Islet of Langerhans (tissue), 1 donor: ENCODE measurements around the gene C10orf90.

Experiments
- FAIRE-seq: peaks from one replicate; lab custom pipeline; 2011; peaks lifted over from hg19 to GRCh38; lab: Jason Lieb, UNC

C10orf90 gene

GRCh38 chr10:126670056-126670894, at the start of gene C10orf90:
C10orf90 (minus strand) TSS chr10:126670693; CDS start chr10:126670480, 213 bp downstream.
- FAIRE-seq: no peak

- no peak for FAIRE-seq
Measured at GRCh38 chr10:126716366-126716765, 45.9 kb upstream of the C10orf90 start.

- FAIRE-seq: no peak
Measured at GRCh38 chr10:126713594-126713993, 43.1 kb upstream of the C10orf90 start.

GRCh38 chr10:126712681-126713080, 42.2 kb upstream of the C10orf90 start:
- FAIRE-seq: no peak

- FAIRE-seq: no peak
Measured at GRCh38 chr10:126705951-126706565, 35.6 kb upstream of the C10orf90 start.

GRCh38 chr10:126705131-126705530, 34.6 kb upstream of the C10orf90 start:
- no peak for FAIRE-seq

GRCh38 chr10:126704649-126705048, 34.2 kb upstream of the C10orf90 start:
- no peak for FAIRE-seq

- FAIRE-seq: no peak
Measured at GRCh38 chr10:126702181-126702580, 31.7 kb upstream of the C10orf90 start.

GRCh38 chr10:126701526-126701925, 31.0 kb upstream of the C10orf90 start:
- no peak for FAIRE-seq

- no peak for FAIRE-seq
Measured at GRCh38 chr10:126696684-126697083, 26.2 kb upstream of the C10orf90 start.

GRCh38 chr10:126691456-126691855, 21.0 kb upstream of the C10orf90 start:
- FAIRE-seq: no peak

- no peak for FAIRE-seq
Measured at GRCh38 chr10:126690534-126690933, 20.0 kb upstream of the C10orf90 start.

- no peak for FAIRE-seq
Measured at GRCh38 chr10:126689461-126689994, 19.0 kb upstream of the C10orf90 start.

- no peak for FAIRE-seq
Measured at GRCh38 chr10:126687121-126687606, 16.7 kb upstream of the C10orf90 start.

GRCh38 chr10:126686719-126687118, 16.2 kb upstream of the C10orf90 start:
- FAIRE-seq: no peak

- no peak for FAIRE-seq
Measured at GRCh38 chr10:126686268-126686667, 15.8 kb upstream of the C10orf90 start.

GRCh38 chr10:126685756-126686155, 15.3 kb upstream of the C10orf90 start:
- no peak for FAIRE-seq

- FAIRE-seq: no peak
Measured at GRCh38 chr10:126684171-126684745, 13.8 kb upstream of the C10orf90 start.

GRCh38 chr10:126683466-126683865, 13.0 kb upstream of the C10orf90 start:
- no peak for FAIRE-seq

GRCh38 chr10:126675656-126676438, 5.4 kb upstream of the C10orf90 start:
- no peak for FAIRE-seq

- no peak for FAIRE-seq
Measured at GRCh38 chr10:126674741-126675515, 4.4 kb upstream of the C10orf90 start.
